Measurements from ENCODE around the gene EEF1A2.

EEF1A2 gene

DNA sequence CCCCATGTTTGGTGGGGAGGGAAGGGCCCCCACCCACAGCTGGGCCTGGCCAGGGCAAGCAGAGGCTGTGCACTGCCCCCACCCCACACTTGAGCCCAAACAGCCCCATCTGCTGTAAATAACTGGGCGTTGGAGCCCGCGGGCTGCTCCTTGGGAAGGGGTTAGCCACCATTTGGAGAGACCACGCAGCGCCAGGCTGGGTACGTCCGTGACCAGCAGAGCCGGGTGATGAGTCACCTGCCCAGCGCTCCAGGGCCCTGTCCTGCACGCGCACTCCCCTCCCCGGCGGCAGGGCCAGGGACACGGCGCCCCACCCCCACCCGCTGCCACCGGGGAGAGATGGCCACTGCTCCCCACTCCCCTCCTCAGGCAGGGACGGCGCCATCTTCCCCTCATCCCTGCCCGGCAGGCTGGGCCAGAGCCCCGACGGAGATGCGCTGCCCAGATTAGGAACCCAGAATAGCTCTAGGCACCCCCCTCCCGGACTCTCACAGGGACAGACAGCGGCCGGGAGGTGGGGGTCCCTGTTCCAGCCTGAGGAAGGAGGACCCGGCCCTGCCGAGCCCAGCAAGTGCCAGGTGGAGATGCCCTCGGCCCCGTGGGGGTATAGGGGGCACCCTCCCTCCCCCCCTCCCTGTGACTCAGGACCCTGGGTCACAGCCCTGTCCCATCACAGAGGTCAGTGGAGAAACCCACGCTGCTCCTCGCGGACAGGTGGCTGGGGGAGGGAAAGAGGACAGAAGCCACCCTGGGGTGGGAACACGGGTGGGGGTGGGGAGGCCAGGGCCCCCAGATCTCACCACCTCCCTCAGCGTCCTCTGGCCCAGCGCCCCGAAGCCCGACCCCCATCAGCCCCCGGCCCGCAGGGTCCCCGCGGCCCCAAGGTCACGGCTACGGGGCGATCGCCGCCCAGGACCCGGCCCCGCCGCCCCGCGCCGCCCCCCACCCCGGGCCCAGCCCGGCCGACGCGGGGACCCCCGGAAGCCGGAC is 642 bp downstream of the EEF1A2 start:
- DNase-seq: peak; percentile 29

GRCh38 chr20:63497138-63497945 is 1.5 kb downstream of the EEF1A2 start:
- no peak for DNase-seq

GRCh38 chr20:63496596-63497120 is 2.2 kb downstream of the EEF1A2 start:
- no peak for DNase-seq

- DNase-seq: peak; percentile 48
Measured at GRCh38 chr20:63495741-63496595, 2.9 kb downstream of the EEF1A2 start.

- no peak for DNase-seq
Measured at GRCh38 chr20:63495167-63495720, 3.6 kb downstream of the EEF1A2 start.

GRCh38 chr20:63494420-63495166 is 4.3 kb downstream of the EEF1A2 start:
- DNase-seq: no peak

DNA sequence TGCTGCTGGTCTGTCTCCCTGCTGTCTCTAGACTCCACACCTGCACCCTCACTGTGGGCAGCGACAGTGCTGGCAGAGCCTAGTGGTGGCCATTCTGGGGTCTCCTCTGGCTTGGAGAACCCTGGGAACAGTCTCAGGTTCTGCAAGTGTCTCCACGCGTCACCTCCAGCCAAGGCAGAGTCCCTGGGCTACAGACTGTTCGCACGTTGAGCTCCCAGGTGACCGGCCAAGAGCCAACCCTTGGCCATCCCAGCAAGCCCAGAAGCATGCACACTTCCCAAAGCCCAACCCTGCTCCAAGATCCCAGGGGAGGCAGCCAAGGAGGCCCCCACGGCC is 4.8 kb downstream of the EEF1A2 start:
- DNase-seq: no peak

- DNase-seq: no peak
Measured at GRCh38 chr20:63493563-63494020, 5.3 kb downstream of the EEF1A2 start.

- DNase-seq: no peak
Measured at GRCh38 chr20:63492982-63493381, 5.9 kb downstream of the EEF1A2 start.

GRCh38 chr20:63492518-63492917 is 6.4 kb downstream of the EEF1A2 start:
- no peak for DNase-seq

GRCh38 chr20:63491635-63492230 is 7.2 kb downstream of the EEF1A2 start:
- DNase-seq: no peak

DNA sequence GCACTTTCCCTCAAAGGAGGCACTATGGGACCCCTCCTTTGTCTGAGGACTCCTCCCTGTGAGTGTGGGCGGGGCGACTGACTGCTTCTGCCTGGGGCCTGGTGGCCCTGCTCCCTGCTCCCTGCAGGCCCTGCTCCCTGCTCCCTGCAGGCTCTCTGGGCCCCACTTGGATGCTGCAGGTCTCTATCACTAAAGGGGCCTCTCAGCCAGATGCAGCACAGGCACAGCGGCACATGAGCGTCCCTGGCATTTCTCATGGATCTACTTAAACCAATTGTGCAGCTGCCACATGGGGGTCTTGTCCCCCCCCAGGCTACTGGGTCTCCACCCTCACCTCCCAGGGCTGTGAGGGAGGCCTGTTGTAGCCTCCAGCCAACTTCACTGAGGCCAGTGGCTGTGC is 7.8 kb downstream of the EEF1A2 start:
- DNase-seq: no peak

- DNase-seq: no peak
Measured at GRCh38 chr20:63490416-63490815, 8.5 kb downstream of the EEF1A2 start.

DNA sequence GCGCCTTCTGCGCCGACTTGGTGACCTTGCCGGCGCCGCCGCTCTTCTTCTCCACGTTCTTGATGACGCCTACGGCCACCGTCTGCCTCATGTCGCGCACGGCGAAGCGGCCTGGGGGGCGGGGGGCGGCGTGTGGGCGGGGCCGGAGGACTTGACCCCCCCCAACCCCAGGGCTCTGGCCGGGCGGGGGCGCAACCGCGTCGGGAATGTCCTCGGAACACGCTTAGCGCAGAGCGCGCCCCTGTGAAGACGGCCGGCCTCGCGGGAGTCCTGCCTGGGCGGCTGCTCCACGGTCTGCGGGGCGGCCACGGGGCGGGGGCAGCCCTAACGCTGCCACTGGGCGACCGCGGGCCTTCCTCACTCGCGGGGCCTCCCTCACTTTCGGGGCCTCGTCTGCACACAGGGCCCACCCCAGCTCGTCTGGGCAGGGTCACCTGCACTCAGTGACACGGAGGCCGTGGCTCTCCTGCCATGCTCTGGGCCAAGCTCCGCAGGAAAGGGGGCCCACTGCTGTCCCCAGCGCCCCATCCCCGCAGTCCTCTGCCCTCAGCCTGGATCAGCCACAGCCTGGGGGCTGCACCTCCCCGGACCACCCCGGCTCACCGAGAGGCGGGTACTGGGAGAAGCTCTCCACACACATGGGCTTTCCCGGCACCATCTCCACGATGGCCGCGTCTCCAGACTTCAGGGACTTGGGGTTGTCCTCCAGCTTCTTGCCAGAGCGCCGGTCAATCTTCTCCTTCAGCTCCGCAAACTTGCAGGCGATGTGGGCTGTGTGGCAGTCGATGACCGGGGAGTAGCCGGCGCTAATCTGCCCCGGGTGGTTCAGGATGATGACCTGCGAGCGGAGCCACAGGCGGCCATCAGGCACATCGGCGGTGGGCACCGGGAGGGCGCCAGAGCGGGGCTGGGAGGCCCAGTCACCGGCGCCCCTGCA is 10.3 kb downstream of the EEF1A2 start:
- no peak for DNase-seq

- no peak for DNase-seq
Measured at GRCh38 chr20:63487781-63488241, 11.1 kb downstream of the EEF1A2 start.

DNA sequence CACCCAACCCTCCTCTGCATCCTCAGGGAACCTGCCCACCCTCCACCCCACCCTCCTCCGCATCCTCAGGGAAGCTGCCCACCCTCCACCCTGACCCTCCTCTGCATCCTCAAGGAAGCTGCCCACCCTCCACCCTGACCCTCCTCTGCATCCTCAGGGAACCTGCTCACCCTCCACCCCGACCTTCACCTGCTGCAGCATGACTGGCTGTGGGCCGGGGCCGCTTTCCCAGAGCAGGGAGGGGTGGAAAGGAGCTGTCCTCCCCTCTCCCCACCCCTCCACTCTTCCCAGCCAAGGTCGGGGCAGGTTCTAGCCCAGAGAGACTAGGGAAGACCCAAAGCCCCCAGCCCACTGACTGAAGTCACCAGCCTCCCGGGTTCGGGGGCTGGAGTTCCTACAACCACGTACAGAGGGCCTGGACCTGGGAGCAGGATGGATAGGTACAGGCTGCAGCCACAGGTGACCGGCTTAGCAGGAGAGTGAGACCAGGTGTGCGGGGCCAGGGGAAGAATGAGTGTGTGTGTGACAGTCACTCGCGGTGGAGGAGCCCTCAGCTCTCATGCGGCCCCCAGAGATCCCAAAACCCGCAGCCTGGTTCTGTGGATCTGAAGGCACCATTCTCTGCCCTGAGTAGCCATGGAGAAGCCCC is 11.6 kb downstream of the EEF1A2 start:
- no peak for DNase-seq

DNA sequence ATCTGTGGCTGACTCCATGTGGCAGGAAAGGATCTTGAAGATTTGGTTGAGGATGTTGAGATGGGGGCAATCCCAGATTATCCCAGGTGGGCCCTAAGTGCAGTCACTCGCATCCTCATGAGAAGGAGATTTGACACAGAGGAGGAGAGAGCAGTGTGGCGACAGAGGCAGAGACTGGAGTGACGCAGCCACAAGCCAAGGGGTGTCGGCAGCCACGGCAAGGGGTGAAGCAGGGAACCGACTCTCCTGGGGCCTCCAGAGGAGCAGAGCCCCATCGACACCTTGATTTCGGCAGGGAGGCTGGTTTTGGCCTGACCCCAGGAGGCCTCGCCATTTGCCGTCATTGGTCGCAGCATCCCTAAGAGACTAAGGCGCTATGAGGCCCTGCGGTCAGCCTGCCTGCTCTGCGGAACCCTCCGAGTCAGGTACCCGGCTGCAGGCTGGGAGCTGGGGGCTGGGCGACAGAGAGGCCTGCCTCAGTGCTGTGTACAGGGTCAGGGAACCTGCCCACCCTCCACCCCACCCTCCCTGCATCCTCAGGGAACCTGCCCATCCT is 12.5 kb downstream of the EEF1A2 start:
- no peak for DNase-seq

- DNase-seq: no peak
Measured at GRCh38 chr20:63484651-63485403, 14.1 kb downstream of the EEF1A2 start.

Measured in fibroblast of skin of scalp (primary cell).